Trophoblast cell (in vitro differentiated cells and primary cell): ENCODE data around the gene PCBD1.
A peak's percentile ranks its signal among the peaks of the same experiment; 100 is the strongest.

Experiments
- DNase-seq, 2 donors: peaks; one replicate each; pipeline ENCODE4 v3.0.0-alpha.2; 2016
- H2AFZ ChIP-seq: 2 replicates; pipeline ENCODE4 v1.6.1; 2013; ENCODE audit warnings: low read length, moderate library complexity, mild to moderate bottlenecking; ENCODE audit not compliant: insufficient read depth, poor library complexity
- H2AK5ac ChIP-seq: 2 replicates; pipeline ENCODE4 v1.6.1; 2013; ENCODE audit warnings: mild to moderate bottlenecking, low read length
- H2BK120ac ChIP-seq: 2 replicates; pipeline ENCODE4 v1.6.1; 2013; ENCODE audit warnings: low read length, mild to moderate bottlenecking, moderate library complexity; ENCODE audit not compliant: insufficient read depth, poor library complexity
- H2BK12ac ChIP-seq: 2 replicates; pipeline ENCODE4 v1.6.1; 2013; ENCODE audit warnings: mild to moderate bottlenecking, low read length, moderate library complexity
- H2BK5ac ChIP-seq: 2 replicates; pipeline ENCODE4 v1.6.1; 2013; ENCODE audit warnings: low read length, low read depth, moderate library complexity, mild to moderate bottlenecking; ENCODE audit not compliant: poor library complexity
- H3K14ac ChIP-seq: 2 replicates; pipeline ENCODE4 v1.6.1; 2013; ENCODE audit warnings: mild to moderate bottlenecking, low read length
- H3K18ac ChIP-seq: 2 replicates; pipeline ENCODE4 v1.6.1; 2013; ENCODE audit warnings: mild to moderate bottlenecking, low read length
- H3K23ac ChIP-seq: 2 replicates; pipeline ENCODE4 v1.6.1; 2013; ENCODE audit warnings: low read length
- H3K27ac ChIP-seq: 2 replicates; pipeline ENCODE4 v1.5.1; 2013; ENCODE audit warnings: low read depth, mild to moderate bottlenecking, inconsistent platforms, low read length, moderate library complexity
- H3K27me3 ChIP-seq: 2 replicates; pipeline ENCODE4 v1.6.1; 2013; ENCODE audit warnings: inconsistent platforms, mild to moderate bottlenecking, low read length, moderate library complexity; ENCODE audit not compliant: insufficient read depth
- H3K36me3 ChIP-seq, 2 experiments: 1 replicate in 1 of 2; 2 replicates in 1 of 2; pipeline ENCODE4 v1.6.1; 2013; ENCODE audit warnings: low read length in 2 of 2, mild to moderate bottlenecking in 2 of 2, moderate library complexity in 1 of 2; ENCODE audit not compliant: insufficient read depth in 2 of 2, control insufficient read depth in 1 of 2
- H3K4ac ChIP-seq: 2 replicates; pipeline ENCODE4 v1.6.1; 2013; ENCODE audit warnings: low read depth, mild to moderate bottlenecking, low read length, moderate library complexity
- H3K4me1 ChIP-seq, 2 experiments: 1 replicate in 1 of 2; 2 replicates in 1 of 2; pipeline ENCODE4 v1.6.1; 2013; ENCODE audit warnings: low read length in 2 of 2, mild to moderate bottlenecking in 2 of 2, moderate library complexity in 1 of 2; ENCODE audit not compliant: insufficient read depth in 2 of 2, control insufficient read depth in 1 of 2
- H3K4me2 ChIP-seq: 2 replicates; pipeline ENCODE4 v1.6.1; 2013; ENCODE audit warnings: inconsistent platforms, mild to moderate bottlenecking, low read length, moderate library complexity
- H3K4me3 ChIP-seq: 2 replicates; pipeline ENCODE4 v1.5.1; 2013; ENCODE audit warnings: mild to moderate bottlenecking, low read depth, low read length, inconsistent platforms
- H3K79me1 ChIP-seq: one replicate; pipeline ENCODE4 v1.6.1; 2013; ENCODE audit warnings: low read length
- H3K79me2 ChIP-seq: 2 replicates; pipeline ENCODE4 v1.6.1; 2013; ENCODE audit warnings: low read length, mild to moderate bottlenecking; ENCODE audit not compliant: control insufficient read depth, insufficient read depth, poor library complexity
- H3K9ac ChIP-seq: 2 replicates; pipeline ENCODE4 v1.6.1; 2013; ENCODE audit warnings: mild to moderate bottlenecking, low read length
- H3K9me3 ChIP-seq: 2 replicates; pipeline ENCODE4 v1.6.1; 2013; ENCODE audit warnings: low read depth, mild to moderate bottlenecking, control low read depth, inconsistent platforms, low read length; ENCODE audit not compliant: insufficient read depth
- H4K12ac ChIP-seq: 2 replicates; pipeline ENCODE4 v1.6.1; 2013; ENCODE audit warnings: low read depth, mild to moderate bottlenecking, low read length, moderate library complexity
- H4K8ac ChIP-seq: 2 replicates; pipeline ENCODE4 v1.6.1; 2013; ENCODE audit warnings: low read depth, mild to moderate bottlenecking, low read length, moderate library complexity
- H4K91ac ChIP-seq: one replicate; pipeline ENCODE4 v1.6.1; 2013; ENCODE audit warnings: low read depth, mild to moderate bottlenecking, low read length, moderate library complexity
- WGBS: extraction: QIAGEN DNeasy Blood & Tissue Kit; methylation state at CpG from one replicate; pipeline ENCODE4 v1.1.7; 2013; ENCODE audit warnings: missing lambda C conversion rate; ENCODE audit not compliant: insufficient read length, insufficient coverage; ENCODE audit errors: extremely low coverage; 5-methylcytosine and 5-hydroxymethylcytosine counted together

The PCBD1 gene

DNA sequence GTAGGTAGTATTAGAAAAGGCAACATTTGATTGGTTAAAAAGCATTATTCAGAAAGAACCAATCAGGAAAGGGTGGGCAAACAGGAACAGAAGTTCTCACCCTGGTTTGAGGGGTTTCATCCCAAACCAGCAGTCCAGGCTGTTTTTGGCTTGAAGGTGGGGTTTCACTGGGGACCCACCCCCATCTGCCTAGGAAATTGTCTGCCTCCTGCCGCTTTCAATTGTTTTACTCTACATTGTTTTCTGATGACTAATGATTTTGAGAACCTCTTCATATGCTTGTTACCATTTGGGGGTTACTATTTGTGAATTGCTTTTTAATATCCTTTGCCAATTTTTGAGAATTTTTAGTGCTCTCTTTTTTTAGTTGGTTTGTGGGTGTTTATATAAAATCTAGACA, 3.3 kb upstream of the PCBD1 start:
- Histone ChIP-seq H4K8ac (no peak overlapping the region), H3K4ac (no peak overlapping the region), H3K4me1 (peaks cover 0 to 5% of the 10 kb centered on the region in 2 experiments), H4K91ac (no peak overlapping the region), H3K9me3 (peaks cover 2% of the 10 kb centered on the region), H3K14ac (no peak overlapping the region), H2AFZ (no peak overlapping the region), H3K79me2 (peaks cover 2% of the 10 kb centered on the region), H3K9ac (no peak overlapping the region), H2BK12ac (no peak overlapping the region), H4K12ac (no peak overlapping the region), H3K27me3 (no peaks in the 10 kb centered on the region), H3K79me1 (peaks cover 5% of the 10 kb centered on the region), H3K4me2 (no peak overlapping the region), H2BK120ac (no peak overlapping the region), H2BK5ac (no peak overlapping the region), H3K27ac (no peak overlapping the region), H3K23ac (no peak overlapping the region), H3K4me3 (no peak overlapping the region), H3K36me3 (no peaks in the 10 kb centered on the region), H2AK5ac (no peak overlapping the region), H3K18ac (no peak overlapping the region)
- DNase-seq: no peak
- no CpG with 5 or more reads among the region's 1 CpG for WGBS

DNA sequence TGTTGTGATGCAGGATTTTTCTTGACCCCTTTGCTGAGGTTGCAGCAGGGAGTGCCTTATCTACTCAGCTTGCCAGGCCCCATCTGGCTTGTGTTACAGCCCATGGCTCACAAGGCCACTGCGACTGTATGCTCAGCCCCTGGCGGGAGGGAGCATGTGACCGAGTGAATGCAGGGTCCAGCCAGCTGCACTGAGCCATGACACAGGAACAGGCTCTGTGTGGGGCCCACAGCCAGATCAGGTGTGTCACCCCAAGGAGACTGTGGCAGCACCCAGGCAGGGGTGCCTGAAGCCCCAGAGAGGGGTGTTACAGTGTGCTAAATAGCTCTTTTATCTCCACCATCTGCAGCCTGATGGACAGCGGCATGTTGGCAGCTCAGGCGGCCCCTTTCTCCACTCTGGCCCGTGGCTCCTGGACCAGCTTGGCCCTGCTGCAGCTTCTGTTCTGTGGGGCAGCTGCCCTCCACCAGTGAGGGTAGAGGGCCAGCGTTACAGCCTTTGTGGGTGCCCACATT, 2.6 kb upstream of the PCBD1 start:
- H2AFZ ChIP-seq: no peak overlapping the region
- peaks cover 5% of the 10 kb centered on the region for H3K79me1 ChIP-seq
- H4K8ac ChIP-seq: no peak overlapping the region
- H2BK5ac ChIP-seq: no peak overlapping the region
- H2BK12ac ChIP-seq: no peak overlapping the region
- H3K79me2 ChIP-seq: peaks cover 2% of the 10 kb centered on the region
- peaks cover 0 to 5% of the 10 kb centered on the region in 2 experiments for H3K4me1 ChIP-seq
- H4K12ac ChIP-seq: no peak overlapping the region
- no peak overlapping the region for H3K14ac ChIP-seq
- H3K4ac ChIP-seq: no peak overlapping the region
- H3K23ac ChIP-seq: no peak overlapping the region
- no peak overlapping the region for H3K9ac ChIP-seq
- no peak overlapping the region for H2AK5ac ChIP-seq
- H3K4me2 ChIP-seq: no peak overlapping the region
- H3K18ac ChIP-seq: no peak overlapping the region
- H3K4me3 ChIP-seq: no peak overlapping the region
- no peaks in the 10 kb centered on the region for H3K36me3 ChIP-seq
- no CpG with 5 or more reads among the region's 7 CpGs for whole genome bisulfite sequencing
- no peak for DNase-seq
- no peaks in the 10 kb centered on the region for H3K27me3 ChIP-seq
- H3K9me3 ChIP-seq: peaks cover 2% of the 10 kb centered on the region
- H3K27ac ChIP-seq: no peak overlapping the region
- H4K91ac ChIP-seq: no peak overlapping the region
- H2BK120ac ChIP-seq: no peak overlapping the region

DNA sequence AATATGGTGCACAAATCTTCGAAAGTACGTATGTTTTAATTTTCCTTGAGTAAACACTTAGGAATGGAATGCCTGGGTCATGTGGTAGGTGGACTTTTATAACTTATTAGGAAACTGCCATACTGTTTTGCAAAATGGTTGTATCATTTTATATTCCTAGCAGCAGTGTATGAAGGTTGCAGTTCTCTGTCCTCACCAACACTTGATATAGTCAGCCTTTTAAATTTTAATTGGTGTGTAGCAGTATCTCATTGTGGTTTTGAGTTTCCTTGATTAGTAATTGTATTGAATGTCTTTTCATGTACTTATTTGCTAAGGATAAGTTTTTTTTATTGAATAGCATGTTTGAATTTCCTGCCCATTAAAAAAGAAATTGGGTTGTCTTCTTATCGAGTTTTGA, 926 bp upstream of the PCBD1 start:
- peak in 1 of 2 donors; percentile 18 for DNase-seq

DNA sequence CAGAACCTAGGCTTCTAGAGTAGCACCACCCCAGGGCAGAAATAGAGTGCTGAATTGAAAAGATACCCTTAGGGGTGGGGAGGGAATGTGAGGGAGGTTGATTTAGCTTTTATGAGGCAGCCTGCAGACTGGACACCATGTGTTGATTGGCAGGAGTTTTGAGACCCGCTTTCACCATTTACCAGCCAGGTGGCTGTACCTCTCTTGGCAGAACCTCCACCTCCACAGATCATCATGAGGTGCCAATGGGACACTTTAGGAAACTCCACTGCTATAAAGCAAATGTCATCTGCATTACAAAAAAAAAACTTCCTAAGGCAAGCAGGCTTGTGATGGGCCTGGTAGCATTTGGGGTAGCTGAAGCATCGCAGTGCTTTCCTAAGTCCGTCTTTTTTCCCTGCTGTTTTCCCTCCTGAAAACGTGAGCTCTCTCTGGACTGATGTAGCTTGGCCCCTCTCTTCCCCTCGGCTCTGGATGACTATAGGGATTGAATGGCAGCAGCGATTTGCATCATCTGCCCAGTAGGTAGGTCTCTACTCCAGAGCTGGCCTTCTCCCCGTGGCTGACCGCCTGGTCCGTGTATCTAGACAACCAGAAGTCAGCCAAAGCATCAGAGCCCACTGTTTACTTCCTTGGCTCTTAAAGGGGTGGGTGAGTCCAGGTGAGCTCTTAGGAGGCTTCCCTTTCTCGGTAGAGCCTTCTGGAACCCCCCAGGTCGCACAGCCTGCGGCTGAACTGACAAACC, 1.3 kb downstream of the PCBD1 start:
- no peak overlapping the region for H2BK5ac ChIP-seq
- H3K4me1 ChIP-seq: peaks cover 0 to 5% of the 10 kb centered on the region in 2 experiments
- peaks cover 5% of the 10 kb centered on the region for H3K79me1 ChIP-seq
- no peaks in the 10 kb centered on the region for H3K9me3 ChIP-seq
- DNase-seq: no peak
- H3K79me2 ChIP-seq: peaks cover 2% of the 10 kb centered on the region
- no peak overlapping the region for H2AK5ac ChIP-seq
- H3K9ac ChIP-seq: no peak overlapping the region
- H3K36me3 ChIP-seq: peaks cover 4 to 7% of the 10 kb centered on the region in 2 experiments
- no peak overlapping the region for H4K91ac ChIP-seq
- H2BK120ac ChIP-seq: no peak overlapping the region
- H3K4ac ChIP-seq: no peak overlapping the region
- H3K27ac ChIP-seq: no peak overlapping the region
- H3K27me3 ChIP-seq: no peaks in the 10 kb centered on the region
- no peak overlapping the region for H3K18ac ChIP-seq
- no peak overlapping the region for H4K8ac ChIP-seq
- peak overlapping the region; percentile 88 for H3K4me2 ChIP-seq
- no peak overlapping the region for H2BK12ac ChIP-seq
- no peak overlapping the region for H3K23ac ChIP-seq
- H3K14ac ChIP-seq: no peak overlapping the region
- H2AFZ ChIP-seq: no peak overlapping the region
- no CpG with 5 or more reads among the region's 12 CpGs for WGBS
- H3K4me3 ChIP-seq: no peak overlapping the region
- H4K12ac ChIP-seq: peak overlapping the region; percentile 20

More for the DNA sequence above, 926 bp upstream of the PCBD1 start:
- Histone ChIP-seq H2BK120ac (no peak overlapping the region), H3K27me3 (no peaks in the 10 kb centered on the region), H2AK5ac (no peak overlapping the region), H2BK5ac (no peak overlapping the region), H3K27ac (no peak overlapping the region), H3K9me3 (peaks cover 2% of the 10 kb centered on the region), H3K18ac (no peak overlapping the region), H3K4me1 (peaks cover 0 to 5% of the 10 kb centered on the region in 2 experiments), H3K36me3 (peaks cover 0 to 7% of the 10 kb centered on the region in 2 experiments), H3K79me2 (peaks cover 2% of the 10 kb centered on the region), H3K14ac (no peak overlapping the region), H4K8ac (no peak overlapping the region), H3K23ac (no peak overlapping the region), H2BK12ac (no peak overlapping the region), H2AFZ (no peak overlapping the region), H3K4me3 (no peak overlapping the region), H3K4me2 (no peak overlapping the region), H4K91ac (no peak overlapping the region), H3K4ac (no peak overlapping the region), H4K12ac (no peak overlapping the region), H3K79me1 (peaks cover 5% of the 10 kb centered on the region), H3K9ac (no peak overlapping the region)
- no CpG with 5 or more reads among the region's 3 CpGs for WGBS
